Thyroid gland (tissue), 4 donors: ENCODE measurements around the gene FGD6. TPM values are rescaled to one million over a fixed set of nuclear protein-coding genes. Genes with fewer than 3 reads are reported as not detected.

Experiments used
- DNase-seq, 2 donors: peaks; one replicate each; pipeline ENCODE4 v3.0.0-alpha.2; 2019
- H3K27ac ChIP-seq, 3 donors: fragments of 200-600 bp; sonication (generic); 1 replicate in 2 of 3; 2 replicates in 1 of 3; pipeline ENCODE4 v1.5.1; 2016 to 2019; ENCODE audit warnings: mild to moderate bottlenecking in 1 of 3, moderate library complexity in 1 of 3
- H3K27me3 ChIP-seq: fragments of 200-600 bp; sonication (generic); one replicate; pipeline ENCODE4 v1.5.1; 2019
- H3K36me3 ChIP-seq, 2 donors: fragments of 200-600 bp; sonication (generic); one replicate each; pipeline ENCODE4 v1.5.1; 2016 to 2019
- H3K4me1 ChIP-seq, 2 donors: fragments of 200-600 bp; sonication (generic); one replicate each; pipeline ENCODE4 v1.5.1; 2017 to 2019
- H3K4me3 ChIP-seq, 3 donors: fragments of 200-600 bp; sonication (generic); replicated peaks in 1 of 3; 1 replicate in 2 of 3; 2 replicates in 1 of 3; pipeline ENCODE4 v1.5.1; 2016; ENCODE audit warnings: mild to moderate bottlenecking in 1 of 3
- H3K9me3 ChIP-seq: fragments of 200-600 bp; sonication (generic); one replicate; pipeline ENCODE4 v1.5.1; 2017
- POLR2A ChIP-seq, 2 donors: fragments of 450-650 bp; IDR thresholded peaks; one replicate each; pipeline ENCODE4 v1.6.1; 2017; ENCODE audit warnings: antibody characterized with exemption in 2 of 2, mild to moderate bottlenecking in 2 of 2, moderate library complexity in 1 of 2
- WGBS, 2 donors: methylation state at CpG; one replicate each; pipeline ENCODE4 v1.1.5; 2017; 5-methylcytosine and 5-hydroxymethylcytosine counted together
- intact Hi-C: fragments of 100-400 bp; cut with DNase I; formaldehyde crosslinking; loops from one replicate; pipeline ENCODE4 v1.15.1; 2023
- total RNA-seq, 4 donors: library from RNA; depleted of rRNA; stranded (reverse); fragments of >200 nt; gene quantifications; one replicate each; pipeline ENCODE4 v1.2.3, GENCODE V29; 2016
- TF ChIP-seq, protein P1 (sequence below), 6 experiments: fragments of 200-600 bp in 3 of 6; fragments of 450-650 bp in 3 of 6; sonication (generic) in 3 of 6; IDR thresholded peaks; one replicate each; pipeline ENCODE4 v1.5.1; 2016 to 2019; ENCODE audit warnings: antibody characterized with exemption in 6 of 6, mild to moderate bottlenecking in 2 of 6, inconsistent platforms in 1 of 6, moderate library complexity in 1 of 6

The FGD6 gene
- total RNA-seq, 4 donors from 2014 or later = 27.1 to 33.7 (median 30.8) TPM

DNA sequence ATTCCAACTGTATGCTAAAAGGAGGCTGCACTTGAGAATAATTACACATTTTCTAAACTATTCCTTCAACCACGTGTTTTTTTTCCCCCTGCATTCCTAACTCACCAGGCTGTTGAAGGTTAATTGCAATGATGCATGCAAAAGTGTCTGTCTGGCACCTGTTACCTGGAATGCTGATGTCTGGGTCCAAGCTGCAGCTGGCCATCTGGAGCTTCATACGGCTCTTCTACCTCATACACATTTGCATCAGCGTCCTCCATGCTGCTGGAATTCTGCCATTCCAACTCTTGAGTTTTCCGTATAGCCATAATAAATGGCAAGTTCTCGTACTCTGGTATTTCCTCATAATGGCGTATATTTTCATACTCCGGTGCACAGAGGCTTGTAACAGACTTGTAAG lies 8.6 kb downstream of the FGD6 start:
- intact Hi-C loops = no loop called here
- H3K4me3 ChIP-seq = no peak overlapping the region
- 31 to 64% methylated on average over 7 of the region's 7 CpGs for WGBS, 2 donors

GRCh38 chr12:95207407-95207806 lies 9.9 kb downstream of the FGD6 start:
- Histone ChIP-seq H3K4me3 (no peak overlapping the region), H3K27me3 (no peaks in the 10 kb centered on the region), H3K27ac (peak overlapping the region in 2 of 3 donors; percentile 17 to 77), H3K4me1 (peaks cover 37 to 44% of the 10 kb centered on the region in 2 donors), H3K36me3 (no peaks in the 10 kb centered on the region), H3K9me3 (no peaks in the 10 kb centered on the region)
- TF ChIP-seq, protein P1, sequence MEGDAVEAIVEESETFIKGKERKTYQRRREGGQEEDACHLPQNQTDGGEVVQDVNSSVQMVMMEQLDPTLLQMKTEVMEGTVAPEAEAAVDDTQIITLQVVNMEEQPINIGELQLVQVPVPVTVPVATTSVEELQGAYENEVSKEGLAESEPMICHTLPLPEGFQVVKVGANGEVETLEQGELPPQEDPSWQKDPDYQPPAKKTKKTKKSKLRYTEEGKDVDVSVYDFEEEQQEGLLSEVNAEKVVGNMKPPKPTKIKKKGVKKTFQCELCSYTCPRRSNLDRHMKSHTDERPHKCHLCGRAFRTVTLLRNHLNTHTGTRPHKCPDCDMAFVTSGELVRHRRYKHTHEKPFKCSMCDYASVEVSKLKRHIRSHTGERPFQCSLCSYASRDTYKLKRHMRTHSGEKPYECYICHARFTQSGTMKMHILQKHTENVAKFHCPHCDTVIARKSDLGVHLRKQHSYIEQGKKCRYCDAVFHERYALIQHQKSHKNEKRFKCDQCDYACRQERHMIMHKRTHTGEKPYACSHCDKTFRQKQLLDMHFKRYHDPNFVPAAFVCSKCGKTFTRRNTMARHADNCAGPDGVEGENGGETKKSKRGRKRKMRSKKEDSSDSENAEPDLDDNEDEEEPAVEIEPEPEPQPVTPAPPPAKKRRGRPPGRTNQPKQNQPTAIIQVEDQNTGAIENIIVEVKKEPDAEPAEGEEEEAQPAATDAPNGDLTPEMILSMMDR (IDR thresholded peaks at IDR 0.05) = no peak
- no peak for TF ChIP-seq POLR2A (IDR thresholded peaks at IDR 0.05)
- no peak for DNase-seq
- WGBS, 2 donors = 86 to 97% methylated on average over 2 of the region's 2 CpGs
- intact Hi-C loops = no loop called here

More for the DNA sequence above, 8.6 kb downstream of the FGD6 start:
- peak overlapping the region in 2 of 3 donors; percentile 18 to 27 for H3K27ac ChIP-seq
- TF ChIP-seq POLR2A (IDR thresholded peaks at IDR 0.05) = no peak
- TF ChIP-seq, protein P1 (IDR thresholded peaks at IDR 0.05) = no peak
- peak; percentile 49 to 52 for DNase-seq
- H3K36me3 ChIP-seq = no peaks in the 10 kb centered on the region
- peaks cover 33 to 36% of the 10 kb centered on the region in 2 donors for H3K4me1 ChIP-seq
- H3K9me3 ChIP-seq = no peaks in the 10 kb centered on the region
- no peaks in the 10 kb centered on the region for H3K27me3 ChIP-seq

DNA sequence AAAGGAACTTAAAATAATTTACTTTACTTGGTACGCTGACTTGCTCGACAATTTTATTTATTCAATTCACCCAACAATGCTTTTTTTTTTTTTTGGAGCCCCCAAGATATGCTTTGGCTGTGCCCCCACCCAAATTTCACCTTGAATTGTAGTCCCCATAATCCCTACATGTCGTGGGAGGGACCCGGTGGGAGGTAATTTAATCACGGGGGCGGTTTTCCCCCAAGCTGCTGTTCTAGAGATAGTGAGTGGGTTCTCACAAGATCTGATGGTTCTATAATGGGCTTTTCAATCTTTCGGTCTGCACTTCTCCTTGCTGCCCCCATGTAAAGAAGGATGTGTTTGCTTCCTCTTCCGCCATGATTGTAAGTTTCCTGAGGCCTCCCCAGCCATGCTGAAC lies 10.4 kb downstream of the FGD6 start:
- Histone ChIP-seq H3K36me3 (no peaks in the 10 kb centered on the region), H3K9me3 (no peaks in the 10 kb centered on the region), H3K27me3 (no peaks in the 10 kb centered on the region), H3K27ac (peak overlapping the region in 1 of 3 donors; percentile 77), H3K4me1 (peaks cover 39 to 45% of the 10 kb centered on the region in 2 donors), H3K4me3 (no peak overlapping the region)
- WGBS, 2 donors = 95 to 96% methylated on average over 8 of the region's 8 CpGs
- no peak for DNase-seq
- TF ChIP-seq POLR2A (IDR thresholded peaks at IDR 0.05) = no peak
- TF ChIP-seq, protein P1 (IDR thresholded peaks at IDR 0.05) = no peak
- intact Hi-C loops = no loop called here

GRCh38 chr12:95205685-95206084 lies 11.6 kb downstream of the FGD6 start:
- H3K9me3 ChIP-seq = no peaks in the 10 kb centered on the region
- DNase-seq = peak; percentile 59 to 68
- no peaks in the 10 kb centered on the region for H3K36me3 ChIP-seq
- intact Hi-C loops = no loop called here
- peaks cover 46 to 53% of the 10 kb centered on the region in 2 donors for H3K4me1 ChIP-seq
- peak overlapping the region; percentile 77 to 93 (median 82) for H3K27ac ChIP-seq
- H3K4me3 ChIP-seq = no peak overlapping the region
- H3K27me3 ChIP-seq = no peaks in the 10 kb centered on the region
- 16 to 22% methylated on average over 4 of the region's 4 CpGs for WGBS, 2 donors
- TF ChIP-seq POLR2A (IDR thresholded peaks at IDR 0.05) = peak in 1 of 2 donors; percentile 18
- TF ChIP-seq, protein P1 (IDR thresholded peaks at IDR 0.05) = no peak

DNA sequence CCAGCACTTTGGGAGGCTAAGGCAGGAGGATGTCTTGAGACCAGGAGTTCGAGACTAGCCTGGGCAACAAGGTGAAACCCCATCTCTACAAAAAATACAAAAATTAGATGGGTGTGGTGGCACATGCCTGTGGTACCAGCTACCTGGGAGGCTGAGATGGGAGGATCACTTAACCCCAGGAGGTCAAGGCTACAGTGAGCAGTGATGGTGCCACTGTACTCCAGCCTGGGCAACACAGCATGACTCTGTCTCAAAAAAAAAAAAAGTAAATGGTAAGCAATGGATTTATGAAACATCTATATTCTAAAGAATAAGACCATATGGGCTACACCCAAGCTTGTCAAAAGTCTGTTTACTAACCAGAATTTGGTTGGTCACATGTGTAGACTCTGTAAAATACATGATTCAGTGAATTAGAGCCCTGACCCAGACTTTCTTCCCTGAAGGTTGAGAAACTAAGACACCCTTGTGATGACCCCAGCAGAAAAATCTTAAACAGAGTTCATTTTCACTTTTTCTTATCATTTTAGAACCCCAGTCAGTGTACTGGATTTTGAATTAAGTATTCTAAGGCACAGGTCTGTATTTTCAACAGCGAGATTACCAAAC lies 12.1 kb downstream of the FGD6 start:
- H3K4me3 ChIP-seq = no peak overlapping the region

More for the DNA sequence above, 12.1 kb downstream of the FGD6 start:
- intact Hi-C loops = no loop called here
- H3K36me3 ChIP-seq = no peaks in the 10 kb centered on the region
- H3K9me3 ChIP-seq = no peaks in the 10 kb centered on the region
- peaks cover 46 to 59% of the 10 kb centered on the region in 2 donors for H3K4me1 ChIP-seq
- no peak for TF ChIP-seq POLR2A (IDR thresholded peaks at IDR 0.05)
- TF ChIP-seq, protein P1 (IDR thresholded peaks at IDR 0.05) = no peak
- no peaks in the 10 kb centered on the region for H3K27me3 ChIP-seq
- WGBS, 2 donors = 93 to 97% methylated on average over 2 of the region's 2 CpGs
- no peak for DNase-seq
- peak overlapping the region; percentile 77 to 93 (median 82) for H3K27ac ChIP-seq
